ENCODE data around the gene KCNQ1.

DNA sequence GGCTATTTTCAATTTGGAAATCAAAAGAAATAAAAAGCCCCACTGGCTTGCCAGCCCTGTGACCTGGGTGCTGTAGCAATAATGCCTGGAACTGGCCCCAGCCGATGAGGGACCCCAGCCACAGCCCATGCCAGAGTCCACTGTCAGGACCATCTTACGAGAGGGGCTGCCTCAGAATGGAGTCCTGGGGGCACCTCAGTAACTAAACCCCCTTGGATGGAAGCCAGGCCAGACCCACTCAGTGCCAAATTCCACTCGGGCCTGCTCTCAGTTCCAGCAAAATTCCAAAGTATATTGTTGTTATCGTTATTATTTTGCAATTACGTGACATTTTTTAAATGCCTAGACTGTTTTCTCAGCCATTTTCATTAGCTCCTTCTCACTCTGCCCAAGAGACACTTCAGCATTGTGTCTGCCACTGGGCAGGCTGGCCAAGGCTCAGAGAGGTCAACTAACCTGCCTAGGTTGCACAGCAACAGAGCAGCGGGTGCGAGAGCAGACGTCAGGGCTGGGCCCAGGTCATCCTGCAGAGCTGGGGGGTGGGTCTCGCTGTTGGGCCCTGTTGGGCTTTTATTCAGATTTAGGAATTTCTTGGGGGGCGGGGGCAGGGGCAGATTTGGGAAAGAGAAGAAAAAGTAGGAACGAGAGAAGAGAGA lies 421.2 kb downstream of the KCNQ1 start:
- TF ChIP-seq CTCF (IDR thresholded peaks at IDR 0.05; ENCODE audit: low read length) (no peak), EZH2 (IDR thresholded peaks at IDR 0.05; ENCODE audit: borderline replicate concordance, low read length) (no peak)
